ENCODE measurements around the gene EIF4G3. TPM values are rescaled to one million over a fixed set of nuclear protein-coding genes. Genes with fewer than 3 reads are reported as not detected.

The EIF4G3 gene
- total and polyA plus RNA-seq, 2 donors (not counting 1 experiment from before 2014, with no cell fraction given), result 53.5 to 67.0 TPM

GRCh38 chr1:21084111-21084810 is 92.4 kb downstream of the EIF4G3 start:
- H3K4me2 ChIP-seq (ENCODE audit: extremely low read depth, insufficient read depth, low read length), result no peak overlapping the region
- no peak for DNase-seq (ENCODE audit: low read depth in 2 of 2)
- H3K36me3 ChIP-seq (ENCODE audit: control insufficient read depth, insufficient read depth, low read length), result no peaks in the 10 kb centered on the region
- no peaks in the 10 kb centered on the region for H3K9me3 ChIP-seq (ENCODE audit: control insufficient read depth, insufficient read depth, low read depth, low read length)
- no peaks in the 10 kb centered on the region for H3K27me3 ChIP-seq (ENCODE audit: control insufficient read depth, insufficient read depth, low read length)
- no peak overlapping the region for H2AFZ ChIP-seq (ENCODE audit: low read length)
- H3K4me3 ChIP-seq (replicated peaks in 1 of 4; ENCODE audit: control extremely low read depth in 1 of 4, insufficient read depth in 1 of 4, low read depth in 3 of 4, low read length in 4 of 4), result no peak overlapping the region
- H3K27ac ChIP-seq (ENCODE audit: insufficient read depth, low read length), result no peak overlapping the region
- H3K4me1 ChIP-seq (ENCODE audit: control insufficient read depth, extremely low read depth, insufficient read depth, low read length), result no peaks in the 10 kb centered on the region
- no peak overlapping the region for H3K9ac ChIP-seq (ENCODE audit: insufficient read depth, low read length)
- TF ChIP-seq CTCF (conservative IDR thresholded peaks at IDR 0.05 in 1 of 2, IDR thresholded peaks at IDR 0.05 in 1 of 2; ENCODE audit: low read depth in 1 of 2, low read length in 2 of 2) (no peak), EZH2 (IDR thresholded peaks at IDR 0.05; ENCODE audit: low read length, missing control alignments) (no peak)
- H3K79me2 ChIP-seq (ENCODE audit: control insufficient read depth, insufficient read depth, low read length), result peaks cover 12% of the 10 kb centered on the region
- no peaks in the 10 kb centered on the region for H4K20me1 ChIP-seq (ENCODE audit: control insufficient read depth, extremely low read depth, insufficient read depth, low read length)

GRCh38 chr1:21082073-21082472 is 94.6 kb downstream of the EIF4G3 start:
- H3K27me3 ChIP-seq (ENCODE audit: control insufficient read depth, insufficient read depth, low read length), result no peaks in the 10 kb centered on the region
- no peak for TF ChIP-seq EZH2 (IDR thresholded peaks at IDR 0.05; ENCODE audit: low read length, missing control alignments)
- no peaks in the 10 kb centered on the region for H4K20me1 ChIP-seq (ENCODE audit: control insufficient read depth, extremely low read depth, insufficient read depth, low read length)
- H3K9ac ChIP-seq (ENCODE audit: insufficient read depth, low read length), result no peak overlapping the region
- no peak overlapping the region for H2AFZ ChIP-seq (ENCODE audit: low read length)
- H3K79me2 ChIP-seq (ENCODE audit: control insufficient read depth, insufficient read depth, low read length), result peaks cover 12% of the 10 kb centered on the region
- no peak overlapping the region for H3K4me2 ChIP-seq (ENCODE audit: extremely low read depth, insufficient read depth, low read length)
- H3K4me3 ChIP-seq (replicated peaks in 1 of 4; ENCODE audit: control extremely low read depth in 1 of 4, insufficient read depth in 1 of 4, low read depth in 3 of 4, low read length in 4 of 4), result no peak overlapping the region
- H3K27ac ChIP-seq (ENCODE audit: insufficient read depth, low read length), result no peak overlapping the region
- H3K36me3 ChIP-seq (ENCODE audit: control insufficient read depth, insufficient read depth, low read length), result no peaks in the 10 kb centered on the region
- no peaks in the 10 kb centered on the region for H3K9me3 ChIP-seq (ENCODE audit: control insufficient read depth, insufficient read depth, low read depth, low read length)
- peak in 1 of 2 donors; percentile 30 for DNase-seq (ENCODE audit: low read depth in 2 of 2)
- H3K4me1 ChIP-seq (ENCODE audit: control insufficient read depth, extremely low read depth, insufficient read depth, low read length), result no peaks in the 10 kb centered on the region

GRCh38 chr1:21077085-21077484 is 99.6 kb downstream of the EIF4G3 start:
- no peak overlapping the region for H2AFZ ChIP-seq (ENCODE audit: low read length)
- TF ChIP-seq EZH2 (IDR thresholded peaks at IDR 0.05; ENCODE audit: low read length, missing control alignments) (no peak), CTCF (conservative IDR thresholded peaks at IDR 0.05 in 1 of 2, IDR thresholded peaks at IDR 0.05 in 1 of 2; ENCODE audit: low read depth in 1 of 2, low read length in 2 of 2) (no peak)
- no peak overlapping the region for H3K4me2 ChIP-seq (ENCODE audit: extremely low read depth, insufficient read depth, low read length)
- no peaks in the 10 kb centered on the region for H4K20me1 ChIP-seq (ENCODE audit: control insufficient read depth, extremely low read depth, insufficient read depth, low read length)
- no peaks in the 10 kb centered on the region for H3K27me3 ChIP-seq (ENCODE audit: control insufficient read depth, insufficient read depth, low read length)
- H3K27ac ChIP-seq (ENCODE audit: insufficient read depth, low read length), result no peak overlapping the region
- peak; percentile 46 for DNase-seq (ENCODE audit: low read depth in 2 of 2)
- no peak overlapping the region for H3K9ac ChIP-seq (ENCODE audit: insufficient read depth, low read length)
- H3K79me2 ChIP-seq (ENCODE audit: control insufficient read depth, insufficient read depth, low read length), result peaks cover 9% of the 10 kb centered on the region
- no peak overlapping the region for H3K4me3 ChIP-seq (replicated peaks in 1 of 4; ENCODE audit: control extremely low read depth in 1 of 4, insufficient read depth in 1 of 4, low read depth in 3 of 4, low read length in 4 of 4)
- no peaks in the 10 kb centered on the region for H3K36me3 ChIP-seq (ENCODE audit: control insufficient read depth, insufficient read depth, low read length)
- no peaks in the 10 kb centered on the region for H3K9me3 ChIP-seq (ENCODE audit: control insufficient read depth, insufficient read depth, low read depth, low read length)
- H3K4me1 ChIP-seq (ENCODE audit: control insufficient read depth, extremely low read depth, insufficient read depth, low read length), result peaks cover 3% of the 10 kb centered on the region
